GM12873 (cell line): ENCODE measurements around the gene VPS4B.

ENCODE experiments used
- CTCF ChIP-seq: IDR thresholded peaks from 2 replicates; pipeline ENCODE4 v1.5.1; 2012; ENCODE audit warnings: low read depth, mild to moderate bottlenecking, moderate library complexity, low read length, control low read depth; ENCODE audit not compliant: insufficient read depth; ENCODE audit errors: missing control alignments

Gene VPS4B

DNA sequence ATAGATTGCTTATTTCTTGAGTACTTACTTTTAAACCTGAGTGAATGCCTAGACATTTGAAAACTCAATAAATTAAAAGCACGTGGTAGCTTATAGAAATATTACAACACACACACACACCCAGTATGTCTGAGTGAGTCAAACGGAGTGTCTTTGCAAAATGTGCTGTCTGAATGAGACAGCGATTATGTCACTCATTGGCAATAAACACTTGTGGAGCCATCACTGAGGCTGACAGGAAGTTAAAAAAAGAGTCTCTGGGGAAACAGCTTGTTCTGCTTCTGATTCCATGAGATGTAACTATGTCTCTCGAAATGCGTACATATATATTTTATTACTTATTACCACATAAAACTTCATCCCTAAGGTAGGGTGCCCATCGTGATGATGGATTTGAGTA, 22.3 kb upstream of the VPS4B start:
- TF ChIP-seq CTCF = no peak

- no peak for TF ChIP-seq CTCF
These were observed 21.6 kb upstream of the VPS4B start for GRCh38 chr18:63443829-63444228.

DNA sequence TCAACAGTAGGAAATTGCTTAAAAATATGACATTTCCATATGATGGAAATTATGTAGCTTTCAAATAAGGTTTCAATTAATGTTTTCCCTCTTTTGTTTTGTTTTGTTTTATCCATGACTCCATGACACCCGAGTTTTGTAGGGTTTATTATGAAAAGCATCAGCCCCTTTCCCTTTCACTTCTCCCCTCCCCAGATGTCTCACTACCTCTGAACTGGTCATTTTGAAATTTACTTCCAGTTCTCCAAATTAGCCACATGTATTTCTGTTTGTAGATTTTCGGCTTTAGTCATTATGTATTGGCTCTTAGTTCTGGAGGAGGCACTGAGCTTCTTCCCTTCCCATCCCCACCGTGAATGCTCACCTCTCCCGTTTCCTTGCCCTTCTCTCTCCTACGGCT, 18.6 kb upstream of the VPS4B start:
- no peak for TF ChIP-seq CTCF

GRCh38 chr18:63440219-63440618, 17.9 kb upstream of the VPS4B start:
- no peak for TF ChIP-seq CTCF

- peak; percentile 83 for TF ChIP-seq CTCF
These were observed 17.1 kb upstream of the VPS4B start for GRCh38 chr18:63439334-63439733.

- no peak for TF ChIP-seq CTCF
These were observed 15.9 kb upstream of the VPS4B start for GRCh38 chr18:63438181-63438580.

GRCh38 chr18:63433334-63433866, 11.1 kb upstream of the VPS4B start:
- no peak for TF ChIP-seq CTCF
